ENCODE results near the gene NFATC3. TPM values are rescaled to one million over a fixed set of nuclear protein-coding genes. Genes with fewer than 3 reads are reported as not detected.

NFATC3 gene
- 136 and 146 TPM in 2 replicates for total RNA-seq

DNA sequence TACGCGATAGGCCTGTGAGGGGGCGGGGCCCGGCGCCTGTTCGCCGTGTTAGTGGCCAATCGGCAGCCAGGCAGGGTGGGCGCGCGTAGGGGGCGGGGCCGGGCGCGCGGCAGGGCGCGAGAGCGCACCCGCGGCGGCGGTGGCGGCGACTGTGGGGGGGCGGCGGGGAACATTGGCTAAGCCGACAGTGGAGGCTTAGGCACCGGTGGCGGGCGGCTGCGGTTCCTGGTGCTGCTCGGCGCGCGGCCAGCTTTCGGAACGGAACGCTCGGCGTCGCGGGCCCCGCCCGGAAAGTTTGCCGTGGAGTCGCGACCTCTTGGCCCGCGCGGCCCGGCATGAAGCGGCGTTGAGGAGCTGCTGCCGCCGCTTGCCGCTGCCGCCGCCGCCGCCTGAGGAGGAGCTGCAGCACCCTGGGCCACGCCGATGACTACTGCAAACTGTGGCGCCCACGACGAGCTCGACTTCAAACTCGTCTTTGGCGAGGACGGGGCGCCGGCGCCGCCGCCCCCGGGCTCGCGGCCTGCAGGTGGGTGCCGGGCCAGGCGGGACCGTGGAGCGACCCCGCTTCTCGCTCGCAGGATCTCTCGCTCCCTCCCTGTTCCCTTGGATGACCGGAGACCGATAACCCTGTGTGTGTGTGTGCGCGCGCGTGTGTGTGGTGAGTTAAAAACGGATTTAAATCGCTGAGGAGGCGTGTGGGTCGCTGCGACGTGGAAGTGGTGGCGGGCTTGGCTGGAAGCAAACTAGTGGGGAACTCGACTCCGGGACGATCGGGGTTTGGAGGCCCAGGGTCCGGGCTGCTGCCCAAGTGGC, at the start of gene NFATC3:
Gene NFATC3, plus strand, starts transcription at position 112 of the 813 bp plus-strand sequence. Its CDS starts 312 bp downstream, at position 424.
- no peaks in the 10 kb centered on the region for H3K9me3 Mint-ChIP-seq
- intact Hi-C loops (cut with micrococcal nuclease) = loop anchor here (10.0 kb wide), 2 partner anchors 199 to 229 kb away; partner anchors contain the start of genes PRMT7 and SLC7A6OS
- peaks cover 52% of the 10 kb centered on the region for H3K4me1 Mint-ChIP-seq (ENCODE audit: low read depth)
- peak within 1 kb of the TSS; percentile 89 for H3K4me3 Mint-ChIP-seq (ENCODE audit: low read depth)
- peaks cover 24% of the 10 kb centered on the region for H3K36me3 Mint-ChIP-seq (ENCODE audit: low read depth)
- DNase-seq (ENCODE audit: low spot score) = peak; percentile 97
- peak within 1 kb of the TSS; percentile 95 for H3K27ac Mint-ChIP-seq
- no peaks in the 10 kb centered on the region for H3K27me3 Mint-ChIP-seq (ENCODE audit: low read depth)

DNA sequence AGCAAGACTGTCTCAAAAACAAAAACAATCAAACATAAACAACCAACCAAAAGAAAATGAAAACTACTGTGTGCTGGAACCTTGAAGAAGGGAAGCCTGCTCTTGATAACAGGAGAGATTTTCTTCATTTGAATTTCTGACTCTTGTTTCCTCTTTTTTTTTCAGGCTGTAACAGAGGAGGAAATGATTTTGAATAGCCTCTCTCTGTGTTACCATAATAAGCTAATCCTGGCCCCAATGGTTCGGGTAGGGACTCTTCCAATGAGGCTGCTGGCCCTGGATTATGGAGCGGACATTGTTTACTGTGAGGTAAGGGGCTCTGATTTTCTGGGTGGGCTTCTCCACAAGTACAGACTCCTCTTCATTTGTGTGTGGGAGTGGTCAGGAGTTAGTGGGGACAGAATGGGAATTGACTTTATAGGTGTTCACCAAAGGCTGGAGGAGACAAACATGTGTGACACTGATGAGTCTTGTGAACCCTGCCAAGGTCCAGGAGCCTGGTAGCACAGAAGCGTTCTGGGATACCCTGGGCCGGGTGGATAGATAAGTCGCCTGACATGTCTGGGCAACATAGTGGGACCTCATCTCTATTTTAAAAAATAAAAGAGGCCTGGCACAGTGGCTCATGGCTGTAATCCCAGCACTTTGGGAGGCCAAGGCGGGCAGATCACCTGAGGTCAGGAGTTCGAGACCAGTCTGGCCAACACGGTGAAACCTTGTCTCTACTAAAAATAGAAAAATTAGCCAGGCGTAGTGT, 47.2 kb upstream of the NFATC3 start:
- H3K4me1 Mint-ChIP-seq (ENCODE audit: low read depth) = peaks cover 11% of the 10 kb centered on the region
- no peak for DNase-seq (ENCODE audit: low spot score)
- H3K36me3 Mint-ChIP-seq (ENCODE audit: low read depth) = peaks cover 31% of the 10 kb centered on the region
- H3K27me3 Mint-ChIP-seq (ENCODE audit: low read depth) = no peaks in the 10 kb centered on the region
- intact Hi-C loops (cut with micrococcal nuclease) = no loop called here
- no peaks in the 10 kb centered on the region for H3K9me3 Mint-ChIP-seq
- peak overlapping the region; percentile 11 for H3K27ac Mint-ChIP-seq
- no peak overlapping the region for H3K4me3 Mint-ChIP-seq (ENCODE audit: low read depth)

DNA sequence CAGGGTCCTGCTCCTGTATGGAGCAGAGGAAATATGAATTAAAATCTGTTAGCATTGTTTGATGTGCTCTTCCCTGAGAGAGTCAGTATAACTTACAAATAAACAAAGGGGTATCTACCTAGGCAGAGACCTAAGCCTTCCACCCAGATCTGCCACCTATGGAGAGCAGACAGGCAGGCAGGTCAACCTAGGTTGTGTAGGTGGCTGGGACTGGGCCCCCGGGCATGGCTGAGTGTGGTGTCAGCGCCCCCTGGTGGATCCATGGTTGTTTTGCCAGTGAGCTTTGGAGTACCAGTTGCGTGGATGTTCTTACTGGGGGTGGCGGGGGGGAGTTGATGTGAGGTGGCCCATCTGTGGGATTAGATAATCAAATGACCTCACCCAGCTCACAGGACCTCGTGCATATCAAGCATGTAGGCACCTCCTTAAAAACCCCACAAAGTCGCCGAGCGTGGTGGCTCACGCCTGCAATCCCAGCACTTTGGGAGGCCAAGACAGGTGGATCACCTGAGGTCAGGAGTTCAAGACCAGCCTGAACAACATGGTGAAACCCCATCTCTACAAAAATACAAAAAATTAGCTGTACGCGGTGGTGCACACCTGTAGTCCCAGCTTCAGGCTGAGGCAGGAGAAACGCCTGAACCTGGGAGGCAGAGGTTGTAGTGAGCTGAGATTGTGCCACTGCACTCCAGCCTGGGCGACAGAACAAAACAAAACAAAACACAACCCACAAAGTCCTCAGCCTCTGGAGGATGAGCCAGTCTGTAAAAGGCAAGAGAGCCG, 44.5 kb upstream of the NFATC3 start:
- Mint-ChIP-seq H3K27ac (peak overlapping the region; percentile 39), H3K4me3 (ENCODE audit: low read depth) (no peak overlapping the region), H3K9me3 (no peaks in the 10 kb centered on the region), H3K36me3 (ENCODE audit: low read depth) (peaks cover 34% of the 10 kb centered on the region), H3K27me3 (ENCODE audit: low read depth) (no peaks in the 10 kb centered on the region), H3K4me1 (ENCODE audit: low read depth) (peaks cover 11% of the 10 kb centered on the region)
- peak; percentile 82 for DNase-seq (ENCODE audit: low spot score)
- intact Hi-C loops (cut with micrococcal nuclease) = loop anchor here (1.0 to 5.0 kb wide), 4 partner anchors 47 to 224 kb away; partner anchors contain the start of gene PSMB10

DNA sequence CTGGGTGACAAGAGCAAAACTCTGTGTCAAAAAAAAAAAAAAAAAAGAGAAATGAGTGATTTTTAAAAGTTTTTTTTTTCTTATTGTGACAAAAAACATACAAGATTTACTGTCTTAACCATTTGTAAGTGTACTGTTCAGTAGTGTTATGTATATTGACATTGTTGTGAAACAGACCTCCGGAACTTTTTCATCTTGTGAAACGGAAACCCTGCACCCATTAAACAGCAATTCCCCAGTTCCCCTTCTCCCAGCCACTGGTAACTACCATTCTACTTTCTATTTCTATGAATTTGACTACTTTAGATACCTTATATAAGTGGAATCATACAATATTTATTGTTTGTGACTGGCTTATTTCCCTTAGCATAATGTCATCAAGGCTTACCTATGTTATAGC, 43.4 kb upstream of the NFATC3 start:
- H3K36me3 Mint-ChIP-seq (ENCODE audit: low read depth) = peaks cover 38% of the 10 kb centered on the region
- intact Hi-C loops (cut with micrococcal nuclease) = loop anchor here (5.0 kb wide), 1 partner anchor 104 kb away; the partner anchor contains the start of gene PSMB10
- H3K27me3 Mint-ChIP-seq (ENCODE audit: low read depth) = no peaks in the 10 kb centered on the region
- H3K4me1 Mint-ChIP-seq (ENCODE audit: low read depth) = peaks cover 10% of the 10 kb centered on the region
- DNase-seq (ENCODE audit: low spot score) = no peak
- no peak overlapping the region for H3K27ac Mint-ChIP-seq
- no peaks in the 10 kb centered on the region for H3K9me3 Mint-ChIP-seq
- no peak overlapping the region for H3K4me3 Mint-ChIP-seq (ENCODE audit: low read depth)

DNA sequence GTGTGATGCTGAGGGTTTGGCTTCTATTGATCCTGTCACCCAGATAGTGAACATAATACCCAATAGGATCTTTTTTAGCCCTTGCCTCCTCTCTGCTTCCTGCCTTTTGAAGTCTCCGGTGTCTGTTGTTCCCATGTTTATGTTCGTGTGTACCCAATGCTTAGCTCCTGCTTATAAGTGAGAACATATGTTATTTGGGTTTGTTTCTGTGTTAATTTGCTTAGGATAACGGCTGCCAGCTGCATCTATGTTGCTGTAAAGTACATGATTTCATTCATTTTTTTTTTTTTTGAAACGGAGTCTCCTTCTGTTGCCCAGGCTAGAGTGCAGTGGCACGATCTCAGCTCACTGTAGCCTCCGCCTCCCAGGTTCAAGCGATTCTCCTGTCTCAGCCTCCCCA, 39.1 kb upstream of the NFATC3 start:
- DNase-seq (ENCODE audit: low spot score) = no peak
- H3K9me3 Mint-ChIP-seq = no peaks in the 10 kb centered on the region
- peaks cover 45% of the 10 kb centered on the region for H3K36me3 Mint-ChIP-seq (ENCODE audit: low read depth)
- H3K27me3 Mint-ChIP-seq (ENCODE audit: low read depth) = no peaks in the 10 kb centered on the region
- peak overlapping the region; percentile 45 for H3K27ac Mint-ChIP-seq
- H3K4me3 Mint-ChIP-seq (ENCODE audit: low read depth) = no peak overlapping the region
- peaks cover 2% of the 10 kb centered on the region for H3K4me1 Mint-ChIP-seq (ENCODE audit: low read depth)
- intact Hi-C loops (cut with micrococcal nuclease) = no loop called here

DNA sequence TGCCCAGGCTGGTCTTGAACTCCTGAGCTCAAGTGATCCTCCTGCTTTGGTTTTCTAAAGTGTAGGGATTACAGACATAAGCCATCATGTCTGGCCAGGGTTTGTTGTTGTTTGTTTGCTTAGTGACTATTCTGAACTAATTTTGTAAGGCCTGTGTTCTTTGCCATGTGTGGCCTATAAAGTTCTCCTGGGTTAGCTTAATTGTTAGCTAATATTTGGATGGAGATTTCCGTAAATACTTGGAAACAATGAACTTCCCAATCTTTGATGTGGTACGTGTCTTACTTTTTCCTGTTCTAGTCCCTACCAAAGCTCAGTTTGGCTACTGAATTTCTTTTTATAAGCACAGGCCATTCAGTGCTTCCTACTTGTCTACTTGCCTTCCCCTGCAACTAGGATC, 37.2 kb upstream of the NFATC3 start:
- H3K4me3 Mint-ChIP-seq (ENCODE audit: low read depth) = no peak overlapping the region
- DNase-seq (ENCODE audit: low spot score) = no peak
- H3K27me3 Mint-ChIP-seq (ENCODE audit: low read depth) = no peaks in the 10 kb centered on the region
- peaks cover 2% of the 10 kb centered on the region for H3K4me1 Mint-ChIP-seq (ENCODE audit: low read depth)
- intact Hi-C loops (cut with micrococcal nuclease) = no loop called here
- peaks cover 52% of the 10 kb centered on the region for H3K36me3 Mint-ChIP-seq (ENCODE audit: low read depth)
- H3K9me3 Mint-ChIP-seq = no peaks in the 10 kb centered on the region
- H3K27ac Mint-ChIP-seq = no peak overlapping the region

DNA sequence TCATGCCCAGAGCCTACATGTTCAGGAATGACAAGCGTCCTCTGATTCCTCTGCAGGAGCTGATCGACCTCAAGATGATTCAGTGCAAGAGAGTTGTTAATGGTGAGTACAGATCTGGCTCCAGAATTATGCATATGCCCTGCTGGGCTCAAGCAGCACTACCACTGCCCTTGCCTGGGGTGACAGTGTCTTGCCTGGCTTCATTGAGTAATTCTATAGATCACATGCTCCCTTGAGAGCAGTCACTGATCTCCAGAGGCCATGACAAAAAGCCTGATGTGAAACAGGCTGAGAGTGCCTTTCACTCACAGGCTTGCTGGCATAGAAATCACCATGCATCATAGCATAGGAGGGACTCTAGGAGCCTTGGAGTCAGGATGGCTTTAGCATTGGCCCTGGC, 35.7 kb upstream of the NFATC3 start:
- no peak overlapping the region for H3K27ac Mint-ChIP-seq
- intact Hi-C loops (cut with micrococcal nuclease) = no loop called here
- H3K4me3 Mint-ChIP-seq (ENCODE audit: low read depth) = no peak overlapping the region
- H3K27me3 Mint-ChIP-seq (ENCODE audit: low read depth) = no peaks in the 10 kb centered on the region
- H3K4me1 Mint-ChIP-seq (ENCODE audit: low read depth) = peaks cover 2% of the 10 kb centered on the region
- no peaks in the 10 kb centered on the region for H3K9me3 Mint-ChIP-seq
- H3K36me3 Mint-ChIP-seq (ENCODE audit: low read depth) = peaks cover 55% of the 10 kb centered on the region
- DNase-seq (ENCODE audit: low spot score) = no peak

DNA sequence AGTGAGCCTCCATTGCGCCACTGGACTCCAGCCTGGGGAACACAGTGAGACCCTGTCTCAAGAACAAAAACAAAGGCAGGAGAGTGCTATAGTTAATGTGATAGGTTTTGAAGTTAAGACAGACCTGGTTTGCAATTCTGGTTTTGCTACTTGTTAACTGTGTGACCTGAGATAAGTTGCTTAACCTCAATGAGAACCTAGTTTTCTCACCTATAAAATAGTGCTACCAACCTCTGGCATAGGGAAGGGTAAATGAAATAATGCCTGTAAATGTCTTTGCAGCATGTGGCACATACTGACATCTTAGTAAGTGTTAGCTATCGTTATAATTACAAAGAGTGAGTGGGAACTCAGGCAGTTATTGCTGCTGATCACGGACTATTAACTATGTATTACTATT, 29.8 kb upstream of the NFATC3 start:
- Mint-ChIP-seq H3K4me3 (ENCODE audit: low read depth) (no peak overlapping the region), H3K36me3 (ENCODE audit: low read depth) (peaks cover 72% of the 10 kb centered on the region), H3K4me1 (ENCODE audit: low read depth) (peaks cover 16% of the 10 kb centered on the region), H3K9me3 (no peaks in the 10 kb centered on the region), H3K27ac (no peak overlapping the region), H3K27me3 (ENCODE audit: low read depth) (no peaks in the 10 kb centered on the region)
- intact Hi-C loops (cut with micrococcal nuclease) = no loop called here
- DNase-seq (ENCODE audit: low spot score) = no peak

DNA sequence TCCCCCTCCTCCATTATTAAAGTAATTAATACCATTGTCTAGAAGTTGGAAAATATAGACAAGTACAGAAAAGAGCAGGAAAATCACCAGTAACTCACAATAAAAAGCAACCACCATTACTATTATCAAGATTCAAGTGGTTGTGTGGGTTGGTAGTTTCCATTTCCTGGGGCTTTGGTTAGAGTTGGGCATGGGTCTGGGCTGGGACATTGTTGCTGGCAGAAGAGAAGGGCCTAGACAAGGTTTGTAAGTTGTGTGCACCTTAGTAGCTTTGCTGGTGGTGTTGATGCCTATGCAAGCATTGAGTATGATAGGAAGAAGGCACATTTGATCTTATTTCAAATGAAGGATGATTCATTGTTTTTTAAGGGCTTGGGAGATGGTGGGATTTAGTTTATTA, 25.4 kb upstream of the NFATC3 start:
- Mint-ChIP-seq H3K4me3 (ENCODE audit: low read depth) (peak overlapping the region; percentile 6), H3K27ac (peak overlapping the region; percentile 76), H3K4me1 (ENCODE audit: low read depth) (peaks cover 51% of the 10 kb centered on the region), H3K27me3 (ENCODE audit: low read depth) (no peaks in the 10 kb centered on the region), H3K9me3 (no peaks in the 10 kb centered on the region), H3K36me3 (ENCODE audit: low read depth) (peaks cover 75% of the 10 kb centered on the region)
- intact Hi-C loops (cut with micrococcal nuclease) = no loop called here
- DNase-seq (ENCODE audit: low spot score) = no peak

DNA sequence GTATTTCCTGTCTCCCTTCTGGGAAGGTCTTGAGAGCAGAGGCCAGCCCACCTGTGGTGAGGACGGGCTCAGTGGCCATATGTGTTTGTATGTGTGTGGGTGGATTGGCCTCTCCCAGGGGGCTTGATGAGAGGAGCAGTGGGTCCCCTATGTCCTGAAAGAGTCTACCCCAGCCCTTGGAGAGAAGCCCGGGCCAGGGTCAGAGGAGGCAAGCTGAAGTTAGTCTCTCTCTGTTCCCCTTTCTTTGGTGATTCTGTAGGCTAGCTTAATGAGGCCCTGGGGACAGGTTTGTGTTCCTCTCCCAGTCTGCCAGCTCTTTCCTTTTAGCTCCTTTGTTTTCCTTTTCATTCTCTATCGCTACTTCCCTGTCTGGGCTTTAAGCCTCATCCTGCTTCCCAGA, 23.8 kb upstream of the NFATC3 start:
- Mint-ChIP-seq H3K4me1 (ENCODE audit: low read depth) (peaks cover 66% of the 10 kb centered on the region), H3K27ac (peak overlapping the region; percentile 64), H3K36me3 (ENCODE audit: low read depth) (peaks cover 70% of the 10 kb centered on the region), H3K9me3 (no peaks in the 10 kb centered on the region), H3K27me3 (ENCODE audit: low read depth) (no peaks in the 10 kb centered on the region), H3K4me3 (ENCODE audit: low read depth) (no peak overlapping the region)
- DNase-seq (ENCODE audit: low spot score) = no peak
- intact Hi-C loops (cut with micrococcal nuclease) = no loop called here

DNA sequence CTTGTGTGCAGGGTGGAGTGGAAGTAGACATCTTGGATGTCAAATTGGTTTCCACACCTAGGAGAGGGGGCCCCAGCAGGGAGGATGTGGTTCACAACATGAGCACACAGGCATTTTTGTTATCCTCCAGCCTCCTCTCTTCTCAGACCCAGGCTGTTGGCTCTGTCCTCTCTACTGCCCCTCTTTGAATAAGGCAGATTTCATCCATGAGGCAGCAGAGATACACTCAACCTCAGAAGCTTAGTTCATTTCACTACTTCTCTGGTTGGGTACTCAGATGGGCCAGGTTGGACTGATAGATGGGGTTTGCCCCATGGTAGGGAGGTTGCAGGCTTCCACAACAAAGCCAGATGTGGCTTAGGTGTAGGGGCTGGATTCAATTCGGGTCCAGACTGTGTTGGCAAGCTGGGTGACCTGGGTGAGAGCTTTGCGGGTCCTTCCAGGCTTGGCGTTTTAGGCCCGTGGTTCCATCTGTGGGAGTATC, 22.2 kb upstream of the NFATC3 start:
- peaks cover 71% of the 10 kb centered on the region for H3K36me3 Mint-ChIP-seq (ENCODE audit: low read depth)
- H3K4me3 Mint-ChIP-seq (ENCODE audit: low read depth) = peak overlapping the region; percentile 6

DNA sequence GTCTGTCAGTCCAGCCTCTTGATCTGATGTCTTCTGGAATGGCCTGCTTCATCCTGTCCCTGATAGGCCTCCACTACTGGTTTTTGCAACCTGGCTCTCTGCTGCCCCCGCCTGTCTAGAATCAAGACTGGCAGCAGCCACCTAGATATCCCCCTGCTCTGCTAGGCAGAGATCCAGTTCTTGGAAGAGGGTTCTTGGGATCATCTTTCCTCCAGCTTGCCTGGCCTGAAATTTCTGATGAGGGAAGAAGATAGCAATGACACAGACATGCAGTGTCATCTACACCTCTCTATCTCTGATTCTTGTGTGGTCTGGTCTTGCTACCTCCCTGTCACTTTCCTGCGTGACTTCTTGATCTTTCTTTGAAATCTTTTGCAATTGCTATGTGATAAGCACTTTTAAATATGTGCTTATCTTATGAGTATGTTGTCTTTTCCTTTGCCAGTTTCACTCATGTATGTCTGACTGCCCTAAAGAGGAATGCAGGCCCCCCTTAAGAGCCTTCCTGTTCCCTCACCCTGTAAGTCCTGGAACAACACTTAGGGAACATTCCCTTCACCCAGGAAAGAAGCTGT, 20.3 kb upstream of the NFATC3 start:
- Mint-ChIP-seq H3K36me3 (ENCODE audit: low read depth) (peaks cover 61% of the 10 kb centered on the region), H3K4me1 (ENCODE audit: low read depth) (peaks cover 66% of the 10 kb centered on the region), H3K4me3 (ENCODE audit: low read depth) (no peak overlapping the region), H3K27me3 (ENCODE audit: low read depth) (no peaks in the 10 kb centered on the region), H3K27ac (peak overlapping the region; percentile 79), H3K9me3 (no peaks in the 10 kb centered on the region)
- DNase-seq (ENCODE audit: low spot score) = peak; percentile 72
- intact Hi-C loops (cut with micrococcal nuclease) = loop anchor here (1.0 to 2.0 kb wide), 2 partner anchors 14 to 72 kb away; no protein-coding TSS in a partner anchor

More for the DNA sequence above, 22.2 kb upstream of the NFATC3 start:
- Mint-ChIP-seq H3K9me3 (no peaks in the 10 kb centered on the region), H3K4me1 (ENCODE audit: low read depth) (peaks cover 70% of the 10 kb centered on the region), H3K27me3 (ENCODE audit: low read depth) (no peaks in the 10 kb centered on the region), H3K27ac (peak overlapping the region; percentile 77)
- intact Hi-C loops (cut with micrococcal nuclease) = no loop called here
- DNase-seq (ENCODE audit: low spot score) = no peak
